Heart left ventricle (tissue), 13 donors: Measurements from ENCODE around the gene PASK.

Source experiments
- CTCF ChIP-seq, 12 donors: fragments of 200-600 bp; sonication (generic) in 4 of 12; IDR thresholded peaks; one replicate each; pipeline versions ENCODE4 v1.5.0 to v1.8.0; 2018 to 2022; ENCODE audit warnings: antibody characterized with exemption in 12 of 12, mild to moderate bottlenecking in 5 of 12
- POLR2A ChIP-seq, 2 donors: fragments of 450-650 bp; IDR thresholded peaks; one replicate each; pipeline ENCODE4 v1.6.1; 2017; ENCODE audit warnings: antibody characterized with exemption in 2 of 2, mild to moderate bottlenecking in 2 of 2, moderate library complexity in 2 of 2
- donor health status: ischemic (EF 13 %, LVEDD 7.1; RV severe dilation, severe dysfunction).
- donor health status: DM: no; HTN: yes; CAD: no.
- donor health status: DM: no; HTN: no; CAD: no.
- donor health status: ischemic (EF 25% LVEDD 6.9; RV normal size, moderate dysfunction).
- donor health status: ischemic (EF 25% LVEDD 5.7; RV mildly dilated, moderate dysfunction).
- donor health status: ischemic (EF 35%, LVEDD 5.7; RV mildly dilated, moderate dysfunction).
- donor health status: nonischemic (EF 11% LVEDD 7.7; RV severe dilation, severe dysfunction).
- donor health status: DM: yes; HTN: yes; CAD: no.
- donor health status: PGD.
- donor health status: ischemic (EF 29% LVEDD 5.4; RV normal size, mild dysfunction).
- donor health status: nonischemic (EF 23%, LVEDD 6.1; RV moderate dilation, normal function).

DNA sequence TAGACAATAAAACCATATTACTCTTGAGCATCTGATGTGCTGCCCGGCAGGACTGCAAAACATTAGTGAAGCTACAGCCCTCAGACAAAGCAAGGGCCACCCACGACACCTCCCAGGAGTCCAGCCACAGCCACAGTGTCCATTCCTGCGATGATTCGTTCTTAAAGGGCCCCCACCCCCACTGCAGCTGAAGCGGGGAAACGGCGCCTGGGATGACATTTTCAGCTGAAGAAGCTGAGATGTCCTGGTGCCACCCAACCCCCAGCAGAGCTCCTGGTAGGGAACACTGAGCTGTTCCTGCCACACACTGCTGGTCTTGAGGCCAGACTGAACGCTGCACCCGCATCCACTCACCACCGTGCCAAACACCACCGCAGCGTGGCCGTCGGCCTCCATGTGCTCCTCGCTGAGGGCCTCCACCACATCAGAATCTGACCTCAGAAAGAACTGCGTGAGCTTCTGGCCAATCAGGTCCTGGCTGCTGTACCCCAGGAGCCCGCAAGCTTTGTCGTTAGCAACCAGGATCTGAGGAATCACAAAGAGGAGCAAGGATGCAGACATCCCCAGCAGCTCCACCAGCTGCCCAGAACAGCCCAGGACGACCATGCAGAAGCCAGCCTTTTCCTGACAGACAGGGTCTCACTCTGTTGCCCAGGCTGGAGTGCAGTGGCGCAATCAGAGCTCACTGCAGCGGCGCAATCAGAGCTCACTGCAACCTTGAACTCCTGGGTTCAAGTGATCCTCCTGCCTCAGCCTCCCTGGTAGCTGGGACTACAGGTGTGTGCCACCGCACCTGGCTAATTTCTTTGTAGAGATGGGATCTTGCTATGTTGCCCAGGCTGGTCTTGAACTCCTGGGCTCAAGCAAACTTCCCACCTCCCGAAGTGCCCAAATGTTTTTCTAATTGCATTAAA lies 9.5 kb downstream of the PASK start:
- TF ChIP-seq POLR2A (IDR thresholded peaks at IDR 0.05) (no peak), CTCF (IDR thresholded peaks at IDR 0.05) (no peak)
